ENCODE results near the gene MMP19.
"Not testable (repeated sequence)": the region's sequence is repeated elsewhere in the genome, so short reads cannot be mapped to it uniquely, and the experiment has no call there.

MMP19 gene

GRCh38 chr12:55842681-55843429 lies at the start of gene MMP19:
MMP19 (minus strand) TSS chr12:55842936; CDS start chr12:55842830, 106 bp downstream.
- no peak for DNase-seq (ENCODE audit: low read depth in 4 of 4, low spot score in 1 of 4)

GRCh38 chr12:55891310-55891709 lies 48.6 kb upstream of the MMP19 start:
- no peak for DNase-seq (ENCODE audit: low read depth in 4 of 4, low spot score in 1 of 4)

- no peak for DNase-seq (ENCODE audit: low read depth in 4 of 4, low spot score in 1 of 4)
These were observed 42.4 kb upstream of the MMP19 start for GRCh38 chr12:55885113-55885512.

GRCh38 chr12:55877824-55878223 lies 35.1 kb upstream of the MMP19 start:
- no peak for DNase-seq (ENCODE audit: low read depth in 4 of 4, low spot score in 1 of 4)

GRCh38 chr12:55875704-55876467 lies 33.1 kb upstream of the MMP19 start:
- DNase-seq (ENCODE audit: low read depth in 4 of 4, low spot score in 1 of 4): no peak

GRCh38 chr12:55874443-55874842 lies 31.7 kb upstream of the MMP19 start:
- no peak for DNase-seq (ENCODE audit: low read depth in 4 of 4, low spot score in 1 of 4)

- DNase-seq (ENCODE audit: low read depth in 4 of 4, low spot score in 1 of 4): not testable (repeated sequence)
These were observed 23.8 kb upstream of the MMP19 start for GRCh38 chr12:55866454-55867004.

- DNase-seq (ENCODE audit: low read depth in 4 of 4, low spot score in 1 of 4): no peak
These were observed 22.6 kb upstream of the MMP19 start for GRCh38 chr12:55865327-55865726.

GRCh38 chr12:55862931-55863330 lies 20.2 kb upstream of the MMP19 start:
- DNase-seq (ENCODE audit: low read depth in 4 of 4, low spot score in 1 of 4): not testable (repeated sequence)

- DNase-seq (ENCODE audit: low read depth in 4 of 4, low spot score in 1 of 4): no peak
These were observed 19.6 kb upstream of the MMP19 start for GRCh38 chr12:55862286-55862685.

- no peak for DNase-seq (ENCODE audit: low read depth in 4 of 4, low spot score in 1 of 4)
These were observed 19.1 kb upstream of the MMP19 start for GRCh38 chr12:55861871-55862270.

GRCh38 chr12:55861396-55861795 lies 18.7 kb upstream of the MMP19 start:
- no peak for DNase-seq (ENCODE audit: low read depth in 4 of 4, low spot score in 1 of 4)

- no peak for DNase-seq (ENCODE audit: low read depth in 4 of 4, low spot score in 1 of 4)
These were observed 10.0 kb upstream of the MMP19 start for GRCh38 chr12:55852740-55853139.

GRCh38 chr12:55850893-55851292 lies 8.2 kb upstream of the MMP19 start:
- no peak for DNase-seq (ENCODE audit: low read depth in 4 of 4, low spot score in 1 of 4)

- DNase-seq (ENCODE audit: low read depth in 4 of 4, low spot score in 1 of 4): no peak
These were observed 7.7 kb upstream of the MMP19 start for GRCh38 chr12:55850401-55850800.

GRCh38 chr12:55849616-55850343 lies 7.0 kb upstream of the MMP19 start:
- no peak for DNase-seq (ENCODE audit: low read depth in 4 of 4, low spot score in 1 of 4)

GRCh38 chr12:55847603-55848291 lies 5.0 kb upstream of the MMP19 start:
- DNase-seq (ENCODE audit: low read depth in 4 of 4, low spot score in 1 of 4): no peak

- DNase-seq (ENCODE audit: low read depth in 4 of 4, low spot score in 1 of 4): no peak
These were observed 4.3 kb upstream of the MMP19 start for GRCh38 chr12:55847033-55847432.

- DNase-seq (ENCODE audit: low read depth in 4 of 4, low spot score in 1 of 4): no peak
These were observed 3.2 kb upstream of the MMP19 start for GRCh38 chr12:55845785-55846496.

- no peak for DNase-seq (ENCODE audit: low read depth in 4 of 4, low spot score in 1 of 4)
These were observed 2.6 kb upstream of the MMP19 start for GRCh38 chr12:55845361-55845760.

Measured in stimulated activated CD4-positive, alpha-beta T cell treated with anti-CD3 and anti-CD28 coated beads, Interleukin-1b, Interleukin-23, amount 100 ng/mL, for 24 hours (primary cell).